CD4-positive, alpha-beta T cell treated with Interleukin-17A for 4 hours (primary cell): ENCODE results near the gene NAA60.

Experiments
- DNase-seq: peaks from one replicate; pipeline ENCODE4 v3.0.0-alpha.2; 2020; ENCODE audit warnings: mixed read lengths

The NAA60 gene

DNA sequence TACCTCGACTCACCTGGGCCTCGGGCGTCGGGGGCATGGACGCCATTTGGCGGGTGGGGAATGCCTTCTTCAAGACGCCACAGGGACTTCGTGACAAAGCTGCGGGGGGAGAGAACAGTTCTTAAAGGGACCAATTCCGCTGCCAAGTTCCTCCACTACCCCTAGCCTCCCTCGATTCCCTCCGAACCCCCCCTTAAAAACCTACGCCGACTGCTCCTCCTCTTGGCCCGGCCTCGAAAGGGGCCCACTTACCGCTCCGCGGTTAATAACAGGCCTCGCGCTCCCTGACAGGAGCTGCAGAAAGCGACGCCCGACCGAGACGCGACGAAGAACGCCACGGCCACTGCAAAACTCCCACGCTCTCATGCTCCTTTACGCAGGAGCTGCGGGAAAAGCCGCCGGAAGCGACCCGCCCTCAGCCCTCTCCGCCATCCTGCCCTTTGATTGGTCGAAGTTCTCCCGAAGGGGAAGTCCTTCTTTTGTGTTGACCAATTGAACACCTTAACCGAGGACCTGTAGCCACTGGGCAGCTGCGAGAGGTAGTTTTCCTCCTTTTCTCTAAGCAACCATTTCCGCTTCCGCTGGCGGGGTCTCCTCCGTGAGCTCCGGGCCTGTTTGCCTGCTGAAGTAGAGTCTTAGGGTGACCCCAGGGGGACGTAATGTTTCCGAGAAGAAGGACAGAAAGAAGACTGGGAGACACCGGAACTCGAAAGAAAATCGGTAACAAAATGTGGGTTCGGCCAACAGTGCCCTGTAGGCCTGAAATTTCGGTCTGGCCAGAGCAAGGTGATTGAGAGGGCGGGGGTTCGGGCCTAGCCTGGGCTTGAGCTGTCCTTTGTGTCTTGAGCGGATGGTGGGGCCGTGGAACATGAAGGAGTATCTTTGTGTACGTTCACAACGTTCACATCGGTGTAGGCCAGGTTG lies at the start of gene NAA60, which contains the start of gene ZNF597:
Gene NAA60, plus strand, starts transcription at position 573 of the 924 bp plus-strand sequence. CDS start 32,548 bp downstream, outside the sequence.
Gene ZNF597, minus strand, starts transcription at position 397 of the 924 bp plus-strand sequence. Its CDS starts 351 bp downstream, at position 46.
- peak; percentile 79 for DNase-seq

- DNase-seq, result no peak
Observed at GRCh38 chr16:3400446-3400778, 43.1 kb upstream of the NAA60 start.

- peak; percentile 98 for DNase-seq
Observed at GRCh38 chr16:3400779-3401688, 42.4 kb upstream of the NAA60 start, which contains the start of the genes ZNF174 and ZSCAN32. Gene ZNF174 (plus strand): TSS chr16:3401215. CDS start chr16:3402005, 790 bp downstream. Gene ZSCAN32 (minus strand): TSS chr16:3401004. CDS start chr16:3397557, 3,447 bp downstream.

DNA sequence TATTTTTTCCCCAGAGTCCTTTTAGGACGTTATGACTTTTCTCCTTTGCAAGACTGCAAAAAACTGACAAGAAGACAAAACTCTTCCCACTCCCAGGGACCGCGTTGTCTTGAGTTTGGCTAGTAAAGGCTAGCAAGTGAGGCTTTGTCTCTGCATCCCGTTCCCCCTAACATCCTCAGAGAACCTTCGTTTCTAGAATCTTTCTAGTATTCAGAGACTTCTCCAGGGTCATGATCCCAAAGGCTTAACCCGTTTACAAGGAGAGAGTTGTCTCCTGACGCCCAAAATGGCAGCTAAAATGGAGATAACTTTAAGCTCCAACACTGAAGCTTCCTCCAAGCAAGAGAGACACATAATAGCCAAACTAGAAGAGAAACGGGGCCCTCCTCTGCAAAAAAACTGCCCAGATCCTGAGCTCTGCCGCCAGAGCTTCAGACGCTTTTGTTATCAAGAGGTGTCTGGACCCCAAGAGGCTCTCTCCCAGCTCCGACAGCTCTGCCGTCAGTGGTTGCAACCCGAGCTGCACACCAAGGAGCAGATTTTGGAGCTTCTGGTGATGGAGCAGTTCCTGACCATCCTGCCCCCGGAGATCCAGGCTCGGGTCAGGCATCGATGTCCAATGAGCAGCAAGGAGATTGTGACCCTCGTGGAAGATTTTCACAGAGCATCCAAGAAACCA lies 41.6 kb upstream of the NAA60 start:
- DNase-seq, result no peak

DNA sequence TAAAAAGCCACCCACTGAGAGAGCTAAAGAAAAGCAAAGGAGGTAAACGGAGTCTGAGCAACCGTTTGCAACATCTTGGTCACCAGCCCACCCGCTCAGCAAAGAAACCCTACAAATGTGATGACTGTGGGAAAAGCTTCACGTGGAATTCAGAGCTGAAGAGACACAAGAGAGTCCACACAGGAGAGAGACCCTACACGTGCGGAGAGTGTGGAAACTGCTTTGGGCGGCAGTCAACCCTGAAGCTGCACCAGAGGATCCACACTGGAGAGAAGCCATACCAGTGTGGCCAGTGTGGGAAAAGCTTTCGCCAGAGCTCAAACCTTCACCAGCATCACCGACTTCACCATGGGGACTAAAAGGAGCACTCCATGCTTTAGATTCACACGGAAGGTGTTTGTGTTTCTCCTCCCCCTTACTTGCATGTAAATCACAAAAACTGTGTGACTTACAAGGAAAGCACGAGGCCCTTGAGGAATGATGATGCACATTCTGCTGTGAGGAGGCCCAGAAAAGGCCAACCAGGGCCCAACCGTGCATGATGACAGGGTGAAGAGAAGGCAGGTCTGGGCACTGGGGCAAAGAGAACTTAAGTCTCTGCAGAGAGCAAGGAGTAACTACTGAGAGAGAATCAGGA lies 34.8 kb upstream of the NAA60 start:
- no peak for DNase-seq

DNA sequence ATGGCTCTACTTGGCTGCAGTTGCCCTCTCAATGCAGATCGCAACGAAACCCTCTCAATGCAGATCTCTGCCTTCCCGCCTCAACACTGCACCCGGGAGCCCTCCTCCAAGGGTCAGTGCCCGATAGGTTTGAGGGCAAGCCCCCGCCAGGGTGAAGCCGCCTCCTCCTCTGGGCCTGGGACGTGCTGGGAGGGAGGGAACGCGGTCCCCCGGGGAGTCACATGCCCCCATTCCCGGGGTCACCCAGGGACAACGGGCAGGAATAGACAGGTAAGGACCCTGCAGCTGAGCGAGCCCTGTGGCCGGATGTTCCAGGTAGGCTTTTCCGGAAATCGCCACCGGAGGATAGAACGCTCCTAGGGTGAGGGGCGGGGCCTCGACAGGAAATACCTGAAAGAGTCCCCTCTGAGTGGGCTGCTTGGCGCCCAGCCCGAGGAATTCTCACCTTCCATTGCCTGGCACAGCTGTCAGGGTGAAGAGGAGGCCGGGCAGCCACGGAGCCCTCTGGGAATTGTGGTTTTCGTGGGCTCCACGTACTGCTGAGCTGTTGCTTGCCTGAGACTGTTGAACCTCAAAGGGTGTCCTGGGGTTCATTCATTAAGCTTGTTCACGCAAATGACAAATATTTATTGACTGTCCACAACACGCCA lies 29.6 kb upstream of the NAA60 start:
- DNase-seq, result no peak

- DNase-seq, result peak; percentile 41
Observed at GRCh38 chr16:3431779-3432219, 11.7 kb upstream of the NAA60 start.

DNA sequence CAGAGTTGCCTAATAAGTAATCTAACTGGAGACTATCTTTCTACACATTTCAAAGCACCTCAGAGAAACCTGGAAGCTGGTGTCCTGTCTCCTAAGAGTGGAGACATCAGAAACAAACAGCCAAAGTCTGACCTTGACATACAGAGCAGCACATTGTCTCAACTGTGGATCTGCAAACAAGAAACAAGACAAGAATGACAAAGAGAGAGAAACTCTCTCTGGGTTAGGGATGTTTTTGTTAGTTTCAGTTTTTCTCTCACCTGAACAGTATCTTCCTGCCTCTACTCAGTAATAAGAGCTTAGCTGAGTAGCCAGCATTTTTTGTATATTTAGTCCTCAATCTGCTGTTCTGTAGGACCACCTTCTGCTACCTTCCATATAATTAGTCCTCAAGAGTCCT lies 9.1 kb upstream of the NAA60 start:
- no peak for DNase-seq

DNA sequence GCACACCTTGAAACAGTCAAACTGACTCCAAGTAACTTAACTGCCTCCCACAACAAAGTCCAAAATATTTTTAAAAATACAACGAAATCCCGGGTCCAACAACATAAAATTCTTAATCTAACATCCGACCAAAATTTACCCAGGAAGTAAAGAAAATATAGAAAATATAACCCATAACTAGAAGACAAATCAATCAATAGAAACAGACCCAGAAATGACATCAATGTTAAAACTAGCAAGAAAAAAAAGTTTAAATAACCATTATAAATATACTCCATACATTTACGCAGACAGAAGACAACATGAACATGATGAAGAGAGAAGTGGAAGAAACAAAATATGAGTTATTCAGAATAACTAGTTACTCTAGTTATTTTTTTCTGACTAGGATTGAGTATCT lies 3.8 kb upstream of the NAA60 start:
- no peak for DNase-seq

- DNase-seq, result peak; percentile 20
Observed at GRCh38 chr16:3444032-3444388, 530 bp downstream of the NAA60 start.

DNA sequence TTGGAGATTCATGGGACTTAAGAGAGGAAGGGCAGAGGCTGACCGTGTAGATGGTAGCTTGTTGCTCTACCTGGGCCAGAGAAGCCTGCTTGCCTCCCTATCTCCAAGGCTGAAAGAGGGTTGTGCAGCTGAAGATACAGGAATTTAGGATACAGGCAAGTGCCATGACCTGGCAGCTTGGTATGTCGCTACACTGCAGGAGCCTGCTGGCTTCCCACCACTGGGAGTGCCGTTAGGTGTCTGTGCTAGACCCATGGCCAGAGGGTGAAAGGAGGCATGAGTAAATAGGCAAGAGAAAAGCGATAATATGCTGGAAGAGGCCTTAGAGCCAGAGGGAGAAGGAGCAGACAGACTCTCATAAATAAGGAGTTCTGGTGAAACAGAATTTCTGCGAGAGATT lies 10.6 kb downstream of the NAA60 start:
- DNase-seq, result no peak

DNA sequence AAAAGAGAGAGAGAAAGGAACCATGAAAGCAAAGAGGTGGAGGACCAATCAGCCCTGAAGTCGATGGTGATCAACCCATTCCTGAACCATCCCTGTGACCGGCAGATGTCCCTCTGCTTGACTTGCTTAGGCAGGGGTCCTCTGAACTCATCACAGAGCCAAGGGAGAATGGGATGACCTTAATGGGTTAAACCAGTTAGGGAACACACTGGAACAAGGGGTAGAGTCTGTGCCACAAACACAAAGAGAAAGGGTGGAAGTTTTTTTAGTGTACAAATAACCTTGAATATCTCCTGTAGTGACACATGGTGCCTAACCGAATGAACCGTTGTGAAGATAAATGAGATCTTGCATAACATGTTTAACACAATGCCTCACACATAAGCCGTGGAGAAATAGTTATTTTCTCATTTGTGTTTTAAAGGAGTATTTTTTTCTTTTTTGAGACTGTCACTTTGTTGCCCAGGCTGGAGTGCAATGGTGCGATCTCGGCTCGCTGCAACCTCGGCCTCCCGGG lies 11.2 kb downstream of the NAA60 start:
- DNase-seq, result no peak

GRCh38 chr16:3457434-3458252 lies 14.2 kb downstream of the NAA60 start:
- DNase-seq, result peak; percentile 92

GRCh38 chr16:3458278-3458851 lies 14.9 kb downstream of the NAA60 start:
- DNase-seq, result no peak

DNA sequence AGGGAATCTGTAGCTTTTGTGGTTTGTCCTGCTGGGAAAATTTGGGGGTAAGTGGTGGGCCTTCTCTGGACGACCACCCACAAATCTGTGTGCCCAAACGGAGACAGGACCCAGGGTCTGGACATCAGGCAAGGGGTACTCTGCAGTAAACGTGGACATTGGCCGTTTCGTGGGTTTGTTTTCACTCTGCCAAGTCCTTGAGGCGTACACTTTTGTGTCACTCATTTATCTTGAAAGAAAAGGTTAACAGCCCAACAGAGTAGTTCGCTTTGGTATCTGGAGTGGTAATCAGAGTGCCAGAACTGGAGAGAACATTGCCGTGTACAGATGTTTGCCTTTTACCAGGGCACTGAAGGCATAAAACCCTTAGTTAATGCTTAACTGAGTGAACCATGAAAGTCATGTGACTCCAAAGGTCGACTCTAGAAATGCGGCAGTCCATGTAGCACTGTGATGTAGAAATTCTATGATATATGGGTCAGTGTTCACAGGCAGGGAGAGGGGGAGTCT lies 15.4 kb downstream of the NAA60 start:
- no peak for DNase-seq

DNA sequence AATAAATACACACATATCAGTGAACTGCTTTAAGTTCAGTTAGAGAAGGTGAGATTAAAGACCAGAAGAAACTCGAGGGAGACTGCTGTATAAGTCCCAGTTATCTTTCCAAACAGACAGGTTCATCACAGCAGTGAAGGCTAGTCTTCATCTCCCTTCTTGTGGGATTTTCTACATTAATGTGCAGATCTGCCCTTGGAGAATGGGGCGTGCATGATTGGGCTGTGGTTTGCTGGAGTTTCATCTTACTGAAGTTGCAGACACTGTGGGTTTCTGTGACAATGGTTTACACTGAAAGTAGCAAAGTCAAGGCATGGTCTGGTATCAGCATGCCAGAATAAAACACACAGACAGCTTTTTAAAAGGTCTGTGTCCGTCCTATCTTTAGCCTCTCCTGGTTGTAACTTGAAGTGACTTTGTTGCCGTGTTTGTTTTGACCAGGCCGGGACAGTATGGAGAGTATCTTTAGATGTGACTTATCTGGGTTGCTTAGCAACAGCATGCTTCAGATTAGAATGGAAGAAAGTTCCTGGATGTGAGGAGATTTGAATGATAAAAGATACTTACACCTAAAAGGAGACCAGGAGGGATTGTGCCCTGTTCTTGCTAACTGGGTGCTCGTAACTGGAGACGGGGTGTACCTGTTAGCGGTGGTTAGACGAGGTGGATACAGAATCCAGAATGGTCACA lies 16.1 kb downstream of the NAA60 start:
- peak; percentile 19 for DNase-seq

DNA sequence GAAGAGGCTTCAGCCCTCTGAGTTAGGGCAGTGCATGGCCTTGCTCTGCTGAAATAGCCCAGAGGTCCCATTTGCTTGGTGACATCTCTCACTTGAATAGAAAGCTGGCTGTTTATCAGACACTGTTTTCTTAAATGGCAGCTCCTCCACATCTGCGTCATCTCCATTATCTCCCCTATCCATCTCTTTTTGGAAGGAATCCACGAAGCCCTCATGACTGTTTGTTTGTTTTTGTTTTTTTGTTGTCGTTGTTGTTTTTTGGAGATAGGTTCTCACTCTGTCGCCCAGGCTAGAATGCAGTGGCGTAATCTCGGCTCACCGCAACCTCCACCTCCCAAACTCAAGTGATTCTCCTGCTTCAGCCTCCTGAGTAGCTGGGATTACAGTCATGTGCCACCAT lies 16.6 kb downstream of the NAA60 start:
- no peak for DNase-seq

DNA sequence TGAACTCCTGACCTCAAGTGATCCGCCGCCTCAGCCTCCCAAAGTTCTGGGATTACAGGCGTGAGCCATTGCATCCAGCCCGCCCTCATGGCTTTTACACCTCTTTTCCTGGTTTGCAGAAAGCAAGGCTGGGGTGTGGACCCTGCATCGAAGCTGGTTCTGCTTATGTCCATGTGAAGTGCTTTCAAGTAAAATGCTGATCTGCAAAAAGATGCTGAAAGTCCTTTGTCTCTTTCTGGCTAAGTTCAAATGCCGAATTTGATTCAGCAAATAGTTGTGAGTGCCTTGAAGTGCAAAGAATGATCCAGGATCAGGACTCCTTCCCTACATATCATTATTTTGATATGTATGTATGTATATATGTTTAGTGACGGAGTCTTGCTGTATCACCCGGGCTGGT lies 17.1 kb downstream of the NAA60 start:
- DNase-seq, result no peak

GRCh38 chr16:3461151-3461550 lies 17.7 kb downstream of the NAA60 start:
- DNase-seq, result peak; percentile 58
